HG03060 (cell line): Measurements from ENCODE around the gene PAK4.

Source experiments
- ATAC-seq: cut with Tn5 transposase; IDR thresholded peaks from one replicate; pipeline ENCODE4 v1.9.1; 2021; ENCODE audit warnings: low read depth, moderate number of reproducible peaks; ENCODE audit not compliant: unreplicated experiment

The PAK4 gene

DNA sequence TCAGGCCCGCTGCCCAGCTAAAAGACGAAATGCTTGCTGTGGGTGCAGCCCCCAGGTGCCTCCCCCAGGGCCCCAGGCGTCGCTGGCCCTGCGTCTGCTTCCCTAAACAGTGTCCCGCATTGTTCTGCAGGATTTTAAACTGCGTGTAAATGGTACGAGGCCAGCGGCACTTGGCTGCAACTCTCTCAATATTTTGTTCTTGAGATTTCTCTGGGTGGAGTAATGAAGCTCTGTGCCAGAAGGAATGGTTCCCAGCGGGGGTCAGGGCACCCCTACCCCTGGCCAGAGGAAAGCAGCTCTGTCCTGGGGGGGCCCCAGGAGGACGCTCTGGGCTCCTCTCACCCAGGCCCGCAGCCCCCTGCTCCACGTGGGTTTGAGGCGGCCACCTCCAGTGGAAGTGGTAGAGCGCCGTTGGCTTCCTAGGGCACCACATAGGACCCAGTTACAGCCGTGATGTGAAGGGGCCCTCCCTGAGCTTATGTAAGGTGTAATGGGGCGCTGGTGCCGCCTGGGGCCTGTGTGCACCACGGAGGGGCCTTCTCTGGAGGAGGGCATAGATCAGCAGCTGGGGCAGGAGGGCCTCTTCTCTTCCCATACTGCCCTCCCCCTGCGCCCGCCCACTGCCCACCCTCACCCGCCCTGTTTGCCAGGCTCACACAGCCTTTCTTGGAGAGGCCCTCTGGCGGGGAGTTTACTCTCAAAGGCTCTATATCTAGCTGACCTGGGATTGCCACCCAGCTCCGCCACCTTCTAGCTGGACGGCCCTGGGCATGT, 19.8 kb downstream of the PAK4 start:
- no peak for ATAC-seq

DNA sequence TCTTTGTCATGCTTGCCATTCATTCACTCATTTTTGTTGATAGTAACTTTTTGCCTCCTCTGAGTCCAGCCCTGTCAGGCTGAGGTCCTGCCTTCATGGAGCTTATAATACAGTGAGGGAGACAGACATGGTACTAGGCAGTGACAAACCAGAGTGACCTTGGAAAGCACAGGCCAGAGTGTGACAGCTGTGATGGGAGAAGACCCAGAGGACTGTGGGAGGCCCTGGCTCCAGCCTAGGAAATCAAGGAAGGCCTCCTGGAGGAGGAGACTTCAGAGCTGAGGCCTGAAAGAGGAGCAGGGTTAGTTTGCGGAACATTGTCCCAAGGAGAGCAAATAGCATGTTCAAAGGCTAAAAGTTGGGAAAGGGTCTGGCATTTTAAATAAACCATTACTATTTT, 20.5 kb downstream of the PAK4 start:
- ATAC-seq = no peak

DNA sequence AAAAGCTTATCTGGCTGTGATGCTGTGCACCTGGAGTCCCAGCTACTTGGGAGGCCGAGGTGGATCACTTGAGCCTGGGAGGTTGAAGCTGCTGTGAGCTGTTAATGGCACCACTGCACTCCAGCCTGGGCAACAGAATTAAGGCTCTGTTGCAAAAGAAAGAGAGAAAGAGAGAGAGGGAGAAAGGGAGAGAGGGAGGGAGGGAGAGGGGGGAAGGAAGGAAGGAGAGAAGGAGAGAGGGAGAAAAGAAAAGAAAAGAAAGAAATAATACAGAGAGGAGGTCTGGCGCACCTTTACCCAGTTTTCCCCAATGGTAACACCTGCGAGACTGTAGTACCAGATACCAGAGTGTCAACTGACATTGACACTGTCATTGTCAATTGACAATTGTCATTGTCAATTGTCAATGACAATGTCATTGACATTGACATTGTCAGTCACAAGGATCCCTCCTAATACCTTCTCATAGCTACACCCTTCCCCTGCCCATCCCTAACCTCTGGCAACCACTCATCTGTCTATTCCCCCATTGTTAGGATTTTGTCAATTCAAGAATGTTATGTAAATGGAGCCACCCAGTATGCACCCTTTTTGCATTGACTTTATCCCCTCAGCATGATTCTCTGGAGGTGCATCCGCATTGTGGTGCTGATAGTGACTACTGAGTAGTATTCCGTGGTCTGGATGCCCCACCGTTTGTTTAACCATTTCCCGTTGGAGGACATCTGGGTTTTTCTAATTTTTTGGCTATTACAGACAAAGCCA, 21.3 kb downstream of the PAK4 start:
- no peak for ATAC-seq

GRCh38 chr19:39147480-39147879, 21.9 kb downstream of the PAK4 start:
- no peak for ATAC-seq

- ATAC-seq = no peak
Measured at GRCh38 chr19:39148939-39149529, 23.4 kb downstream of the PAK4 start.

GRCh38 chr19:39150235-39150634, 24.6 kb downstream of the PAK4 start:
- no peak for ATAC-seq

- no peak for ATAC-seq
Measured at GRCh38 chr19:39150807-39151600, 25.4 kb downstream of the PAK4 start.

DNA sequence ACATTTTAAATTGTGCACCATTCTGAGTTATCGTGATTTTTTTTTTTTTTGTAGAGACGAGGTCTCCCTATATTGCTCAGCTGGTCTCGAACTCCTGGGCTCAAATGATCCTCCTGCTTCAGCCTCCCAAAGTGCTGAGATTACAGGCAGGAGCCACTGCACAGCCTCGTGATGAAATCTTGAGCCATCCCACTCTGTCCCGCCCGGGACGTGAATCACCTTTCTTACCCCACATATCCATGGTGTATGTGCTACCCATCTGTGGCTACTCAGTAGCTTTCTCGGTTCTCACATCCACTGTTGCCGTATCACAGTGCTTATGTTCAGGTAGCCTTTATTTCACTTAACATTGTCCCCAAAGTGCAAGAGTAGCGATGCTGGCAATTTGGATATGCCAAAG, 26.5 kb downstream of the PAK4 start:
- no peak for ATAC-seq

DNA sequence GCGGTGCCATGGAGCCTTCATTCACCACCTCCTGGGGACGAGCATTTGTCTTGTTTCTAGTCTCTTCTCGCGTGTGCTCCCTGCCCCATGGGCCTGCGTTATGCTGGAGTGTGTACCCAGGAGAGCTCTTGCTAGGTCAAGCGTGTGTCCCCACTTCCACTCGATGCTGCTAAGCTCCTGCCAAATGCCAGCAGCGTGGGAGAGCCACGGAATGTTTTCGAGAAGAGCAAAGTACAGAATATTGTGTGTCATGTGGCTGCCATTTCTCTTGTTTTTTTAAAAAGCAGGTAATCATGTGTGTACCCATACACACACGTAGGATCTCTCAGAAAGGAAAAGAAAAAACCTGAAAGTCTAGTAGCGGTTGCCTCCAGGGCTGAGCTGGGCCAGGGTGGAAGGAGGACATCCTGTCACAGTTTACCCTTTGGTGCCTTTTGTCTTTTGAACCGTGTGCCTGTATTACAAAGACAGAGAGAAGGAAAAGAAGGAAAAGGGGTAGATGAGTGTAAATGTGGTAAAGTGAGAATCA, 28.6 kb downstream of the PAK4 start:
- ATAC-seq = no peak

DNA sequence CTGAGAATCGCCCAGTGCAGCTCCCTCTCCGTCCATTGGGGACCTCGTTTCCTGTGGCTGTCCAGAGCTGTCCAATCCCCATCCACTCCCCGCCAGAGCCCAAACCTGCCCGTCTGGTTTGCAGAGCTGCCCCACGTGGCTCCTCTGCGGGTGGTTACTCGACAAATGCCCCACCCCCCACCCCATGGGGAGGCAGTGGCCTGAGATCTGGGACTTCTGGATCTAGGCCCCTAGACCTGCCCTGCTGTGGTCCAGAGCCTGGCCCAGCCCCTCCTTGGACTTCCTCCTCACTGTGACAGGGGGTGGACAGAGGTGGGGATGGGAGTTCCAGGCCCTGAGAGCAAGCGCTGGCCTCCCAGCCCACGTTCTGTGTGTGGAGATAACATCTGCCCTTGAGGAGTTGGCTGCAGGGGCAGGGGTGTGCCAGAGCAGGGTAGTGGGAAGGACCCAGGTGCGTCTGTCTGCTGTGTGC, 29.1 kb downstream of the PAK4 start:
- no peak for ATAC-seq

- no peak for ATAC-seq
Measured at GRCh38 chr19:39155114-39155700, 29.6 kb downstream of the PAK4 start.

DNA sequence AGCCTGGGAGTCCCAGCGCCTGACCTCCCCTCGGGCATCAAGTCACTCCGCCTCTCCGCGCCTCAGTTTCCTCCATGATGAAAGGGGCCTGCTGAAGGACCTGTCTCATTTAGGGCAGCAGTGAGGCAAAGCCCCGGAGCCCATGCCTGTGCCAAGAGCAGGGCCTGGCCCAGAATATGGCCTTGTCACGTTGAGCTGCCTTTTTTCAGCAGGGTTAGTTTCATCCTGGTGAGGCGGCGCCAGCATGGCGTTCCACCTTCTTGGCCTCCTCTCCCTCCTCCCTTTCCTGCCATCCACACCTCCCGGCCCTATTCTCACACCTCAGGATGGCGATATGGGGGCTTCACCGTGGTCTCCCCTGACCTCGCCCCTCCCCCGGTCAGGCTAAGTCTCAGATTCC, 30.2 kb downstream of the PAK4 start:
- no peak for ATAC-seq

GRCh38 chr19:39156326-39157230, 31.0 kb downstream of the PAK4 start:
- ATAC-seq = no peak

GRCh38 chr19:39157275-39157996, 31.9 kb downstream of the PAK4 start:
- no peak for ATAC-seq

GRCh38 chr19:39157997-39158389, 32.4 kb downstream of the PAK4 start:
- ATAC-seq = no peak

DNA sequence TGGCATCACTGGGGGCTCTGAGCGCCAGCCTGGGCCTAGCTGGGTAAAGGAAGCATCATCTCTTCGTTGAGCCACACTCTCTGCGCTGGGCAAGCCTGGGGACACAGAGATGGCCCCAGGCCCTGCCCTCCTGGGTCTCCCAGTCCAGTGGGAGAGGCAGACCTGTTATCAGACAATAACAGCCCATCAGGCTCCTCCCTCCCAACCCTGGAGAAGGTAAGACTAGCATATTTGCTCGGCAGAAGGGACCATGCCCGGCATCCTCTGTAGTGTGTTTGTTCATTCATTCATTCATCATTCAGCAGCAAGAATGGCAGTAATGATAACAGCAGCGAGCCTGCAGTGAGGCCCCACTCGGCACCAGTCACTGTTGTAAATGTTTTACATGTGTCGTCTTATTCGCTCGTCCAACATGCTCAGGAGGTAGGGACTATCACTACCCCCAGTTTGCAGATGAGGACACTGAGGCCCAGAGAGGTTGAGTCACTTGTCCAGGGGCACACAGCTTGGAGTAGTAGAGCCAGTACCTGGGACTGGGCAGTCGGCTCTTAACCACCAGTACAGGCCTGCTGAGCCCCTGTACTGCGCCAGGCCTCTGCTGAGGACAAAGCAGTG, 33.2 kb downstream of the PAK4 start:
- no peak for ATAC-seq

GRCh38 chr19:39160523-39160861, 34.9 kb downstream of the PAK4 start:
- no peak for ATAC-seq
